Measurements from ENCODE around the gene S100A3. TPM values are rescaled to one million over a fixed set of nuclear protein-coding genes. Genes with fewer than 3 reads are reported as not detected.

Gene S100A3
- total RNA-seq, 3 donors from 2014 or later = not detected

DNA sequence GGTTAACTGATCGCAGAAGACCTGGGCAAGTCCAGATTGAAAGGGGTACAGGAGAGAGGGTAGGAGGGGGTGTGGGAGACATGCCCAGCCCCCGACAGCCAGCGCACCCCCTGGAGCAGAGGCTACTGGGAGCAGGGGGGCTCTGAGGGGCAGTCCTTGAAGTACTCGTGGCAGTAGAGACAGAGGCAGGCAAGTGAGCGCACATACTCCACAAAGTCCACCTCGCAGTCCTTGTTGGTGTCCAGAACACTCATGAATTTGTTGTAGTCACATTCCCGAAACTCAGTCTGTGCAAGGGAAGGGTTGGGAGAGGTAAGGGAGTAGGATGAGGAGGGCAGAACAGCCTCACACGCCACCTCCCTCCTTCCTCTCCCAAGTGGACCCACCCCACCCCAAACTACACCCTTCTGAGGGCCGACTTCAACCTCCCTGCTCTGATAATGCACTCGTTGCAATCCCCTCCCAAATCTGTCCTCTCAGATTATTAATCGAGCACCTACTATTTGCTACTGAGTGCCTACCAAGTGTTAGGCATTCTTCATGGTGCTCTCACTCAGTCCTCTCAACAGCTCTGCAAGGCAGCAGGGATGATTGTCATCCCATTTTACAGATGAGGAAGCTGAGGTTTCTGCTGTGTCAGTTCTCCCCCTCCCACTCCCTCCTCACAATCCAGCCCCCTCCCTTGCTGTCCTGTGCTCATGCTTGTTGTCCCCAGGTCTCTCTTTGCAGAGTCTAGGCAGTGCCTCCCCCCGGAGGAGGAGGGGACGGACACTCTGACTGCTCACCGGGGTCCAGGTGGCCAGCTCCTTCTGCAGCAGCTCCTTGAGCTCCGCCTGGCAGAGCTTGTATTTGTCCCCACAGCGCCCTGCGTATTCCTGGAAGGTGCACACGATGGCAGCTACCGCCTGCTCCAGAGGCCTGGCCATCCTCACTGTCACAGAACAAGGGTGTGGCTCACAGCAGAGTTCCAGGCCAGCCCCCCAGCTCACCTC, 1.2 kb downstream of the S100A3 start:
- no peak overlapping the region for H3K4me3 Mint-ChIP-seq

DNA sequence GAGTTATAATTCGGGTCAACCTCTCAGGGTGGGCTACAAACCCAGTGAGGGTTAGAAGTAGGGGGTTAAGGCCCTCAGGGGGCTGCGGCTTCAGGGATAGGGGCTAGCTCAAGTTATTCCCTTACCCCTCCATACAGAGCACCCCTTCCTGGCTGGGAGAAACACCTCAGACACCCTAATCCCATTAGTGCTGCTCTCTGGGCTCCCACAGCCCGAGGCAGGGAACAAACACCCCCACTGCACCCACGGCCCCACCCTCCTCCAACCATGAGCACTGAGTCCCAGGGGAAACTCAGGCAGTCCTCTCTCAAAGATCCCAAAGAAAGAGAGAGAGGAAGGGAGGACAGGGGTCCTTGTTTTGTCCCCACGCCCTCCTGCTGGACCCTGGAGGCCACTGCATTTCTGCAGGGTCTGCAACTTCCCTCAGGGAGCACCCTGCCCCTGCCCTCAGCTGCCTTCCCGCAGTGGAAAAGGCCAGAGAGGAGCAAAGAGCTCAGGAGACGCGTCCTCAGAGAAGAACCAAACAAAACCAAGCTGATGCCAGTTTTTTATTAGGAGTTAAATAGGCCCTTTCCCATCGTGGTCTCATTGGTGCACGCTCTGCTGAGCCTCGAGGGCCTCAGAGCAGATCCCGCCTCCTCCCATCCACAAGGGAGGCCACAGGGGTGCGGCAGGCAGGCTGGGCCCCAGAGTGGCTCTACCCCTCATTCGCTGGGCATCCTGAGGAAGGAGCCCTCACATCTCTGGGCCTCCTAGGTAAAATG, 2.1 kb downstream of the S100A3 start:
- DNase-seq (no peak), ATAC-seq (no peak)
- H3K4me3 Mint-ChIP-seq = peak overlapping the region; percentile 80
- peaks cover 53% of the 10 kb centered on the region for H3K4me1 Mint-ChIP-seq (ENCODE audit: low read depth)
- peaks cover 9% of the 10 kb centered on the region for H3K36me3 Mint-ChIP-seq (ENCODE audit: insufficient read depth)
- H3K27me3 Mint-ChIP-seq (ENCODE audit: low read depth) = no peaks in the 10 kb centered on the region
- H3K9me3 Mint-ChIP-seq = no peaks in the 10 kb centered on the region

More for the DNA sequence above, 1.2 kb downstream of the S100A3 start:
- Mint-ChIP-seq H3K9me3 (no peaks in the 10 kb centered on the region), H3K4me1 (ENCODE audit: low read depth) (peaks cover 44% of the 10 kb centered on the region), H3K27me3 (ENCODE audit: low read depth) (no peaks in the 10 kb centered on the region), H3K36me3 (ENCODE audit: insufficient read depth) (peaks cover 9% of the 10 kb centered on the region)
- DNase-seq (no peak), ATAC-seq (no peak)

DNA sequence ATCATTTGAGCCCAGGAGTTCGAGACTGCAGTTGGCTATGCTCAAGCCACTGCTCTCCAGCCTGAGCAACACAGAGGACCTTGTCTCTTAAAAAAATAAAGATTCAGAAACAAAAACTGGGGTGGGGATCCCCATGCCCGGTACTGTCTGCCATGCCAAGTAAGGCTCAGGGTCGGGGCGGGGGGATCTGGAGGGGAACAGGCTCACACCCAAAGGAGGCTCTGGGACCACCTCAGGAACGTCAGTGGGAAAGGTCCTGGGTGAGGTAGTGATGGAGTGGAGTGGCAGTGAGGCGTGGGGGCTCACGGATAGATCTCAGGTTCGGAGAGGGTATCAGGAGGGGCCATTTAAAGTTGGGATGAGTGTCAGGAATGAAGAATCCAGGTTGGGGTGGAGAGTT, 2.7 kb downstream of the S100A3 start:
- Mint-ChIP-seq H3K9me3 (no peaks in the 10 kb centered on the region), H3K27me3 (ENCODE audit: low read depth) (no peaks in the 10 kb centered on the region), H3K36me3 (ENCODE audit: insufficient read depth) (peaks cover 9% of the 10 kb centered on the region), H3K4me3 (peak overlapping the region; percentile 80), H3K4me1 (ENCODE audit: low read depth) (peaks cover 59% of the 10 kb centered on the region)
- DNase-seq = no peak
- ATAC-seq = no peak

DNA sequence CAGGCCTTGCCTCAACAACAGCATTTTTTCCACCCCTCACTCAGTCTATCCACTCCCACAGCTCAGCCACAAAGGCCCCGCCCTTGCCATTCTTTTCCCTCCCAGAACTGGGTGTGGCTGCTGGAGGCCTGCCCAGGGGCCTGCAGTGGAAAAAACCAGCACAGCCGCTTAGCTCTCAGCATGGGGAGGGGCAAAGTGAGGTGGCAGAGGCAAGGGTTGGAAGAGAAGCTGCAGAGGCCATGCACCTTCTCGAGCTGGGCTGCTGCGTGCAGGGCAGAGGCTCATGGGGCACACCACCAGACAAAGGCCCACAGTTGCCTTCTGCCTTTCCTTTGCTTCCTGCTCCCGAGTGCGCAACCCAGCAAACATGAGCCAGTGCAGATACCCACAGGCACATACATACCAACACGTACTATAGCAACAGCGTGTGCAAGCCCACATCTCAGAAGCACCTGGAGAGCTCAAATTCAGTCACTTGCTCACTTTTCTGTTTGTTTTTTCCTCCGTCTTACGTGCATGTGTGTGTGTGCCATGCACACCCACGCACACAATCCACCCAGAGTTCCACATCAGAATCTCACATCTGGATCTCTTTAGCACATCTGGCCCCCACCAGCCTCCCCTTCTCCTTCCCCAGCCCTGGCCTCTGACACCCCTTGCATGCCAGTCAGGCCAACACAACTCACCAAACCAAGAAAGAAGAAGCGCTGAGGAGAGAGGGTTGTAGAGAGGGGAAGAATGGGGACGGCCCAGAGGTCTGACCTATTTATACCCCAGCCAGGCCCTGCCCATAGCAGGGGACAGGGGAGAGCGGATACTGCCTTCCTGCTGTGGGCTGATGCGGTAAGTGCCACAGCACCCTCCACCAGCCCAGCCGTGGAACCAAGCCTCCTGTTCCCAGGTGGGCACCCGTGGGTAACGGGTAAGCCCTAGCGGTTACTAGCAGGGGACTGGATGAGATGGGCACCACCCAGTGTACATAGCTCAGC, 3.7 kb downstream of the S100A3 start, which contains the start of gene S100A4:
Gene S100A4, minus strand, starts transcription at position 740 of the 989 bp plus-strand sequence. CDS start 1,012 bp downstream, outside the sequence.
- Mint-ChIP-seq H3K36me3 (ENCODE audit: insufficient read depth) (peaks cover 9% of the 10 kb centered on the region), H3K4me1 (ENCODE audit: low read depth) (peaks cover 69% of the 10 kb centered on the region), H3K27me3 (ENCODE audit: low read depth) (no peaks in the 10 kb centered on the region), H3K4me3 (peak within 1 kb of the TSS; percentile 80), H3K9me3 (no peaks in the 10 kb centered on the region)
- DNase-seq = peak; percentile 87
- peak; percentile 88 to 90 for ATAC-seq

DNA sequence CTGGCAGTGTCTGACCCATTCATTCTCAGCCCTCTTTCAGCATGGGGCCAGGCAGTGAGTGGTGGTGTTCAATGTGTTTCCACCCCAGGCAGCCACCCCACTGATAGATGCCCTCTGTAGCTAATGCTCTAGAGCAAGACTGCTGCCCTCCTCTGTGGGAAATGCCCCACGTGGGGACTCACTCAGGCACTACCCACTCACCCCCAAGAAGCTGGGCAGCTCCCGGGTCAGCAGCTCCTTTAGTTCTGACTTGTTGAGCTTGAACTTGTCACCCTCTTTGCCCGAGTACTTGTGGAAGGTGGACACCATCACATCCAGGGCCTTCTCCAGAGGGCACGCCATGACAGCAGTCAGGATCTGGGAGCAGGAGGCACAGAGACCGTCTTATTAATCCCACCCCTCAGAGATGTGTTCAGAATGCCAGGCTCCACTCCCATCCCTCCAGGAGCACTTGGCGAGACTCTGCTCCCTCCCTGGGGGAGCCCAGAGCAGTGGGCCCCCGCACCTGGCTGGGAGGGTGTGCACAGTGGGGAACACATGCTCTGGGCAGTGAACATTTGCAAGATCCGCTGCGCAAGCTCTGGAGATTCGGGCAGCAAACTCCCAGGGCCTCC, 4.5 kb downstream of the S100A3 start:
- ATAC-seq (no peak), DNase-seq (no peak)
- H3K36me3 Mint-ChIP-seq (ENCODE audit: insufficient read depth) = peaks cover 9% of the 10 kb centered on the region
- no peaks in the 10 kb centered on the region for H3K27me3 Mint-ChIP-seq (ENCODE audit: low read depth)
- H3K4me1 Mint-ChIP-seq (ENCODE audit: low read depth) = peaks cover 77% of the 10 kb centered on the region
- H3K9me3 Mint-ChIP-seq = no peaks in the 10 kb centered on the region
- peak overlapping the region; percentile 80 for H3K4me3 Mint-ChIP-seq

DNA sequence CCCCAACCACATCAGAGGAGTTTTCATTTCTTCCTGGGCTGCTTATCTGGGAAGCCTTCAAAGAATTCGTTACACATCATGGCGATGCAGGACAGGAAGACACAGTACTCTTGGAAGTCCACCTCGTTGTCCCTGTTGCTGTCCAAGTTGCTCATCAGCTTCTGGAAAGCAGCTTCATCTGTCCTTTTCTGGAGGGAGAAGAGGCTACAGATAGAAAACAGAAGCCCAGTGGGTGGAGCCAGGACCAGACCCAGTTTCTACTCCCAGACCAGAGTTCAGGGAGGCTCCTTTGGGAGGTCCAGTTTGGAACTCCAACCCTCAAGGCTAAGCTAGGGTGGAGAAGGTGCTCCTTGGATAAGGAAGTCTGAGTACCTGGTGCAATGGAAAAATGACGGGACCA, 5.3 kb downstream of the S100A3 start:
- no peak for ATAC-seq
- no peaks in the 10 kb centered on the region for H3K27me3 Mint-ChIP-seq (ENCODE audit: low read depth)
- H3K4me3 Mint-ChIP-seq = peak overlapping the region; percentile 80

DNA sequence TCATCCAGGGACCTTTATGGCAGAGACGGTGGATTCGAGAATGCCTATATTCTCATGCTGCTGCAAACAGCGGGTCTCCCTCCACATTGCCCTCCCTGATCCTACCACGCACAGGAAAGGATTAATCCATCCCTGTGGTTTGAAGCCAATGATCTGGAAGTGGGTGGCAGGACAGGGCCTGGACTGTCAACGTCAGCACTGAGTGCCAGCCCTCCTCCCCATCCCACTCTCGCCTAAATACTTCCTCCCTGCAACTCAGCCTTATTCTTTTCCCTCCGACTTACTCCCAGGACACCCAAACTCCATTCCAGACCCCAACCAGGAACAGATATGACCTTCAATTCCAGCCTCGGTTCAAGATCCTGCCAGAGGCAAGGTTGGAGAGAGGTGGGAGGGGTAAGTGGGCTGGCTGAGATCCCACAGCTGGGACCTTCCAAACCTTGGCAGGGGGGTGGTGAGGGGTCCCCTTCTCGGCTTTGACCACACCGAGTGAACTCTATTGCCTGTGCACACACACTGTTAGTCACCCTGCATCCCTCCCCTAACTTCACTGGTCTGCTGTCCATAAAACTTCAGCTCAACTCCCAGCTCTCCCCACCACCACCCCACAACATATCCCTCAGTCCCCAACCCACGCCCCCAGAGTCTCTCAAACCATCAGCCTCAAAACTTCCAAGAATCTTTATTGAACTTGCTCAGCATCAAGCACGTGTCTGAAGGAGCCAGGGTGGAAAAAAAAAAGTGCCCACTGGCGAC, 5.9 kb downstream of the S100A3 start:
- no peaks in the 10 kb centered on the region for H3K27me3 Mint-ChIP-seq (ENCODE audit: low read depth)
- H3K4me3 Mint-ChIP-seq = peak overlapping the region; percentile 45
- peaks cover 9% of the 10 kb centered on the region for H3K36me3 Mint-ChIP-seq (ENCODE audit: insufficient read depth)
- peaks cover 83% of the 10 kb centered on the region for H3K4me1 Mint-ChIP-seq (ENCODE audit: low read depth)
- ATAC-seq = no peak
- H3K9me3 Mint-ChIP-seq = no peaks in the 10 kb centered on the region
- no peak for DNase-seq

More for the DNA sequence above, 5.3 kb downstream of the S100A3 start:
- peaks cover 9% of the 10 kb centered on the region for H3K36me3 Mint-ChIP-seq (ENCODE audit: insufficient read depth)
- DNase-seq = no peak
- H3K9me3 Mint-ChIP-seq = no peaks in the 10 kb centered on the region
- H3K4me1 Mint-ChIP-seq (ENCODE audit: low read depth) = peaks cover 78% of the 10 kb centered on the region

DNA sequence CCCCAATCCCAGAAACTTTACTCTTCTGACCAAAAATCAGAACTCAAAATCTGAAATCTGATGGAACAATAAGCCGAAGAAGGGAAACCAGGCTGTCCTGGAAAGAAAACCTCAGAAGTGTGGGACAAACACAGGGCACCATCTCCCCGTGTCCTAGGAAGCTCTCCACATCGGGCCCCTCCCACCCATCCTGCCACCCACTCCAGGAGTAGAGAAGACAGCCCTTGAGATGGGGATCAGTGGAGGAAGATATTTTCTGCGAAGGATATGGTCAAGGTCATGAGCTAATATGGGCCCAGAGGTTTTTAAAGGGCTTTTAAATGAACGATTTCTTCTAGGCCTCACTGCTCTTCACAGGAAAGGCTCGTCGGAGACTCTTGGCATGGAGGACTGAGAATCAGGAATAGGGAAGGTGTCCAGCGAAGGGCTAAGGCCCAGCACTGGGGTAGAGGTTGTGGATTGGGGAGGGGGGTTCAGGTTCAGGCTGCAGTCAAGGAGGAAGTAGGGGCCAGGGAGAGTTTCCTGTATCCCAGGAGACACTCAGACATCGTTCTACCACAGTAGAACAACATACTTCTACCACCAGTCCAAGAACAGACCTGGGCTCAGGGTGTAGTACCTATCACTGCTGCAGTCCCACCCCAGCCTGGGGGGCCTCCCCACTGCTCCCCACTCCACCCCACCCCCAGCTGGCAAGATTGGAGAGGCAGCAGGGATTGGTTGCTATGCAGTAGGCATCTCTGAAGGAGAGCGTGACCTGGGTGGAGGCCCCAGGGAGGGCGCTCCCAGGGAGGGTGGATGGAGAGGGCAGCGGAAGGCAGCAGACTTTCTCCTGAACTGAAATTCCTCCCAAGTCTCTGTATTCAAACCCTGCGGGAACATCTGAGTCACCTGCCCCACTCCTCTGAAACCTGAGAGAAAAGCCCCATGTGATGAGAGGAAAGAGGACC, 7.1 kb downstream of the S100A3 start:
- Mint-ChIP-seq H3K4me1 (ENCODE audit: low read depth) (peaks cover 87% of the 10 kb centered on the region), H3K9me3 (no peaks in the 10 kb centered on the region), H3K27me3 (ENCODE audit: low read depth) (no peaks in the 10 kb centered on the region), H3K4me3 (no peak overlapping the region), H3K36me3 (ENCODE audit: insufficient read depth) (peaks cover 9% of the 10 kb centered on the region)
- DNase-seq = no peak
- ATAC-seq = no peak

DNA sequence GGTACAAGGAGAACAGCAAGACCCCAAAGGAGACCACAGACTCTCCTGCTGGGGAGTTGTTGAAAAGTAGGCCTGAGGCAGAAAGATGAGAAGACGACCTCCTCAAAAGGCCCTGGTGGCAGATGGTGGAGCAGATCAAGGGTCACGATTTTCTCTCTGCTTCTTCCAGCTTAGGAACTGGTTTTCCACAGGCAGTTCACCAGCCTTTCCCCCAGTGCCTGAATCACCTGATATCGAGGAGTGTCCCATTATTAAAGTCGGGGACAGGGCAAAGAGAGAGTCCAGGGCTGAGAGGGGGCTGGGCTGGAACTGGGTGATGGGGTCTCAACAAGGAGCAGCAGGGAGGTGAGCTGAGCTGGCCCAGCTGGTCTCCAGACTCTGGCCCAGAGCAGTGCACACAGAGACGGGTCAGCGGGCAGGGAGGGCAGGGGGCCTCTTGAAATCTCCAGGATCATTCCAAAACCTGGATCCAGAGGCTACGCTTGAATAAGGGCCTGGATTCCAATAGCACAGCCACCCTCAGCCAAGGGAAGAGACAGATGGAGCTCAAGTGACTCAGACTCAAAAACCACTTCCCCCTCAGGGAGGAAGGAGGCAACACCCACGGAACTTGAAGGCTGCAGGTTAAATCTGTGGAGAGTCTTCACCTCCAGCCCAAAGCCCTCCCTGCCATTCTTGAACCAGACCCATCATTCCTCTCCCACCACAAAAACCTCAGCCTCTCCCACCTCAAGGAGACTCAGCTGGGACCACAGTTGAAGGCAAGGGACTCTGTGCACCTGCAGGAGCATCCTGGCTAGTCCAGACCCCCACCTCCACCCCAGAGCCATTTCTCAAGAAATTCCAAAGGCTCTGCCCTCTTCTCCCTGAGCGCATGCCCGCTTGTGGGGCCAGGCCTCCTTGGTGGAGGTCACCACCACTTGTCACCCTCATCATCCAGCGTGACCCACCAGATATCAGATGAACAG, 8.4 kb downstream of the S100A3 start, which contains the start of gene S100A5:
Gene S100A5, minus strand, starts transcription at position 541 of the 968 bp plus-strand sequence. CDS start 743 bp downstream, outside the sequence.
- Mint-ChIP-seq H3K4me3 (peak within 1 kb of the TSS; percentile 55), H3K36me3 (ENCODE audit: insufficient read depth) (peaks cover 9% of the 10 kb centered on the region), H3K27me3 (ENCODE audit: low read depth) (no peaks in the 10 kb centered on the region), H3K9me3 (no peaks in the 10 kb centered on the region), H3K4me1 (ENCODE audit: low read depth) (peaks cover 84% of the 10 kb centered on the region)
- DNase-seq (peak; percentile 51), ATAC-seq (peak in 1 of 2 donors; percentile 14)

DNA sequence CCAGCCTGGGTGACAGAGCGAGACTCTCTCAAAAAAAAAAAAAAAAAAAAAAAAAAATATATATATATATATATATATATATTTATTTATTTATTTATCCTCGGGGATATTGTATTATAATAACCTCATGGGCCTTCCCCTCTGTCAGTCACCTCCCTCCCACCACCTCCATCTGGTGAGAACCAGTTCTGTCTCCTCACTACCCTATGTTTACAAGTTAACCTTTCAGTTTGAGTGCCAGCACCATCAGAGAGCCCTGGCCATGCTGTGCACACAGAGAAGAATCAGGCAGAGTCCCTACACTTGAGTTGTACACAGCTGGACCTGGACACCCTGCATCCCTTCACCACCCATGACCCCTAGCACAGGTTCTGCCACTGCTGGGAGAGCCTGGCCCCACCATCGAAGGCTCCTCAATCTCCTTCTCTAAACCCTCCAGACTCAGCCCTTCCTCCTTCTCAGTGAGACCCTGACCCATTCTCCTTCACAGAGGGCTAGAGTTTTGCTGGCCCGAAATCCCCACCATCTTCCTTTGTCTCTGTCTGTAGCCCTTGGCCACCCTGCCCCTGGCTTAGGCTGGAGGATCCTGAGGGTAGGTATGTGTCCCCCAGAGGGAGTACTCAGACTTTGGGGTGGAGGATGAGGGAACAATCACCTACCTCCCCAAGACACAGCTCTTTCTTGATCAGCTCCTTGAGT, 9.5 kb downstream of the S100A3 start:
- peak overlapping the region; percentile 37 for H3K4me3 Mint-ChIP-seq
- peaks cover 78% of the 10 kb centered on the region for H3K4me1 Mint-ChIP-seq (ENCODE audit: low read depth)
- DNase-seq (no peak), ATAC-seq (no peak)
- H3K36me3 Mint-ChIP-seq (ENCODE audit: insufficient read depth) = peaks cover 12% of the 10 kb centered on the region
- H3K9me3 Mint-ChIP-seq = no peaks in the 10 kb centered on the region
- no peaks in the 10 kb centered on the region for H3K27me3 Mint-ChIP-seq (ENCODE audit: low read depth)
